ENCODE data around the gene CD300LD. TPM values are rescaled to one million over a fixed set of nuclear protein-coding genes. Genes with fewer than 3 reads are reported as not detected.

CD300LD gene
- polyA plus RNA-seq, 1 of the 3 experiments (the other 2 are of a cell fraction) = not detected

- Histone ChIP-seq H3K79me2 (ENCODE audit: insufficient read depth) (no peaks in the 10 kb centered on the region), H3K9me2 (no peaks in the 10 kb centered on the region), H3F3A (replicated peaks; ENCODE audit: insufficient read depth) (no peaks in the 10 kb centered on the region), H3K27me3 (ENCODE audit: insufficient read depth) (no peaks in the 10 kb centered on the region), H4K20me1 (ENCODE audit: insufficient read depth) (no peaks in the 10 kb centered on the region), H3K9me3 (no peaks in the 10 kb centered on the region), H3K27ac (ENCODE audit: low read depth in 2 of 2, low read length in 1 of 2) (no peak overlapping the region), H3K4me1 (ENCODE audit: control insufficient read depth in 1 of 2, insufficient read depth in 2 of 2, low read depth in 1 of 2, low read length in 1 of 2) (no peaks in the 10 kb centered on the region), H3K4me3 (ENCODE audit: low read depth in 2 of 2, low read length in 1 of 2) (no peak overlapping the region), H2AFZ (ENCODE audit: low read depth) (no peak overlapping the region), H3K36me3 (replicated peaks in 1 of 2; ENCODE audit: control insufficient read depth in 1 of 2, insufficient read depth in 2 of 2, low read length in 1 of 2) (no peaks in the 10 kb centered on the region), H3K9ac (no peak overlapping the region), H3K4me2 (no peak overlapping the region)
- POLR2A ChIA-PET = no interaction called here
- TF ChIP-seq PBX3 (IDR thresholded peaks at IDR 0.05) (no peak), SIN3A (IDR thresholded peaks at IDR 0.05; ENCODE audit: borderline replicate concordance, low read depth, low read length) (no peak), REST (IDR thresholded peaks at IDR 0.05; ENCODE audit: low read depth, low read length) (no peak), RCOR1 (IDR thresholded peaks at IDR 0.05; ENCODE audit: low read length) (no peak)
- CTCF ChIA-PET = interaction anchor here (0.8 to 4.2 kb wide), 4 partner anchors 138 to 214 kb away, joined by 3 to 23 read pairs (median 4); no protein-coding TSS in a partner anchor
- WGBS (ENCODE audit: low lambda C conversion rate) = 9% methylated on average over 5 of the region's 5 CpGs
- no peak for DNase-seq
These were observed 61.3 kb downstream of the CD300LD start for GRCh38 chr17:74530831-74531150.

Other genes starting within 250 kb of the CD300LD start
- not detected in 2 replicates for gene BTBD17, start 230.4 kb downstream of the CD300LD start, polyA plus RNA-seq (2012; rRNA removed)
- gene GPR142, start 224.8 kb downstream of the CD300LD start, polyA plus RNA-seq (2012; rRNA removed) = not detected in 2 replicates
- not detected in 2 replicates for gene GPRC5C, start 160.2 kb downstream of the CD300LD start, polyA plus RNA-seq (2012; rRNA removed)
- not detected in 2 replicates for gene CD300A, start 125.6 kb downstream of the CD300LD start, polyA plus RNA-seq (2012; rRNA removed)
- gene CD300LB, start 60.8 kb downstream of the CD300LD start, polyA plus RNA-seq (2012; rRNA removed) = not detected in 2 replicates
- not detected in 2 replicates for gene CD300C, start 46.2 kb downstream of the CD300LD start, polyA plus RNA-seq (2012; rRNA removed)
- not detected in 2 replicates for gene CD300H, start 24.8 kb downstream of the CD300LD start, polyA plus RNA-seq (2012; rRNA removed)
- gene CD300E, start 31.5 kb upstream of the CD300LD start, polyA plus RNA-seq (2012; rRNA removed) = not detected in 2 replicates
- gene CD300LF, start 120.6 kb upstream of the CD300LD start, polyA plus RNA-seq (2012; rRNA removed) = not detected in 2 replicates
- gene RAB37, start 145.0 kb upstream of the CD300LD start, polyA plus RNA-seq (2012; rRNA removed) = 0.13 and 0.25 TPM in 2 replicates
- gene NHERF1, start 156.3 kb upstream of the CD300LD start, polyA plus RNA-seq (2012; rRNA removed) = 26.9 and 40.1 TPM in 2 replicates
- 117 and 190 TPM in 2 replicates for gene NAT9, start 184.1 kb upstream of the CD300LD start, polyA plus RNA-seq (2012; rRNA removed)